Activated CD4-positive, alpha-beta T cell treated with anti-CD3 and anti-CD28 coated beads for 48 hours (primary cell): ENCODE measurements around the gene ZBTB32.

Experiments
- DNase-seq: peaks from one replicate; pipeline ENCODE4 v3.0.0-alpha.2; 2020

ZBTB32 gene

GRCh38 chr19:35696835-35697234, 7.5 kb upstream of the ZBTB32 start:
- peak; percentile 49 for DNase-seq

DNA sequence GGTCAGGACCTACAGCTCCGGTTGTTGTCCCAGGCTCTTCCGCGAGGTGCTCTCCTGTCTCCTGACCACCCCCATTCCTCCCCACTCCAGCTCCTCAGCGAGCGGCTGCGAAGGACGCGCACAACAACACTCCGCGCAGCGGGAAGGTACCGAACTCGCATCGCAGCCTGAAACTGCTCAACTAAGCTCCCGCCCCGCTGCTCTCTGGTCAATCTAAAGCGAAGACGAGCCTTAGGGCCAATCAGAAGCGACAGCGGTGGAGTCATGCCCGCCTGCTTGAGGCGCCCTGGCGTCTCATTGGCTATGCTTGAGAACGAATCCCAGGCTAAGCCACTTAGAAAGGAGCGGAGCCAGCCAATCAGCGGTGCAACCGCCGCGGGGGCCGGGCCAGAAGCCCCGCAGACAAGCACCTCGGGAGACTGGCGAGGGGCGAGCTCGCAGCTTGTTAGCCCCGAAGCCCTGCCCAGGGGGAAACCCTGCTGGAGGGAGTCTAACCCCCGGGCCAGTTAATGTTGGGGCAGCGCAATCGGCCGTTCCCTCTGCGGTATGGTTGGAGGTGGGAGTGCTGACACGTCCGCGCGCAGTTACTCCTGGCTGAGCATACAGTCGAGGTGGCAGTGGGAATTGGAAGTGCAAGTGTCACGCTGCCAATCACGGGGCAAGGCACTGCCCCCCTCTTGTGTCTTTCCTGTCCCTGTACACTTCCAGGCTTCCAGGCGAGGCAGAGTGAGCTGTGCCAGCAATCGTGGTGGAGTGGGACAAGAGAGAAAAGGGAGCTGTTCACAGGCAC, 1.9 kb upstream of the ZBTB32 start:
- peak; percentile 96 for DNase-seq

- no peak for DNase-seq
Measured at GRCh38 chr19:35703343-35703742, 1.0 kb upstream of the ZBTB32 start.

- DNase-seq: no peak
Measured at GRCh38 chr19:35708391-35708790, 4.0 kb downstream of the ZBTB32 start.

GRCh38 chr19:35710784-35711723, 6.7 kb downstream of the ZBTB32 start:
- DNase-seq: peak; percentile 81

GRCh38 chr19:35712567-35713505, 8.5 kb downstream of the ZBTB32 start:
- peak; percentile 92 for DNase-seq

DNA sequence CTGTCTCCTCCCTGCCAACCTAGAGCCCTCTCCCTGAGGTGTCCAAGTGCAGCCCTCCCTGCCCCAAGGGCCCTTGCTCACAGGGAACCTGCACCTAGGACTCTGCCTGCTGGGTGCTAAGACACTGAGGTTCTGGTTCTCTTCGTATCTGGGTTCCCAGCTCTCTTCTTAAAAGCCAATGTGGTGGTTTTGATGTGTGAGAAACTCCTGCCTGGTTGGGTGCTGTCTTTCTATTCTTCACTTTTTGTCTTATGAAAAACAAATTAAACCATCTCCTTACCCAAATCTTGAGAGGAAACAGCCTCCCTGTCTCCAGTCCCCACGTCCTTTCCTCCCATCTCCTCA, 9.1 kb downstream of the ZBTB32 start:
- no peak for DNase-seq

DNA sequence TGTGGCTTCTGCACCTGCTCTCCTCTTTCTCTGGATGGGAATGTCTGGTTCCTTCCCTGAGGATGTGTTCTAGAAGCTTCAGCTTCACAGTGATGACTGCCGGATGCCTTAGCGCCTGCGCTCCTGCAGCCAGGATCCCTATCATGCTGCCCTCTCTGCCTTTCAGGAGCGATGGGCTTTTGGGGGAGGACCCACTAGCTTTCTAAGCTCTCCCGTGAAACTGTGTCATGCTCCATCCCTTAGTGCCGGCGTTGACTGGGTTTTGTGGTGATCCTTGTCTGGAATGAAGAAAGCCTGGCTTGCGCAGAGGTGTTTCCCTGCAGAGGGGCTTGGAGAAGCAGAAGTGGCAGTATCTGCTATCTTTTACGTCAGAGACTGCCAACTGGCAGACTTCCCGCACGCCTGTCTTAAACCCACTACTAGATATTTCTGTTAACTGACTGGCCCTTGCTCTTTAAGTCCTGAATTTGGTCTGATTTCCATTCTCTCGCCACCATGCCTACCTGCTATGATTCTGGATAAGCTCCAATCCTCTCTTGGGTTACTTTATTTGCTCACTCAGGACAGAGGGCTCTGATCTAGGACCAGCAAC, 9.6 kb downstream of the ZBTB32 start:
- DNase-seq: no peak

DNA sequence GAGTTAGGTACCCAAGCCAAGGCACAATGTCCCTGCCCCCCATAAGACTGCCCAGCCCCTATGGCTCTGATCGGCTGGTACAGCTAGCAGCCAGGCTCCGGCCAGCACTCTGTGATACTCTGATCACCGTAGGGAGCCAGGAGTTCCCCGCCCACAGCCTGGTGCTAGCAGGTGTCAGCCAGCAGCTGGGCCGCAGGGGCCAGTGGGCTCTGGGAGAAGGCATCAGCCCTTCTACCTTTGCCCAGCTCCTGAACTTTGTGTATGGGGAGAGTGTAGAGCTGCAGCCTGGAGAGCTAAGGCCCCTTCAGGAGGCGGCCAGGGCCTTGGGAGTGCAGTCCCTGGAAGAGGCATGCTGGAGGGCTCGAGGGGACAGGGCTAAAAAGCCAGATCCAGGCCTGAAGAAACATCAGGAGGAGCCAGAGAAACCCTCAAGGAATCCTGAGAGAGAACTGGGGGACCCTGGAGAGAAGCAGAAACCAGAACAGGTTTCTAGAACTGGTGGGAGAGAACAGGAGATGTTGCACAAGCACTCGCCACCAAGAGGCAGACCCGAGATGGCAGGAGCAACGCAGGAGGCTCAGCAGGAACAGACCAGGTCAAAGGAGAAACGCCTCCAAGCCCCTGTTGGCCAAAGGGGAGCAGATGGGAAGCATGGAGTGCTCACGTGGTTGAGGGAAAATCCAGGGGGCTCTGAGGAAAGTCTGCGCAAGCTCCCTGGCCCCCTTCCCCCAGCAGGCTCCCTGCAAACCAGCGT, 10.4 kb downstream of the ZBTB32 start:
- DNase-seq: peak; percentile 65

DNA sequence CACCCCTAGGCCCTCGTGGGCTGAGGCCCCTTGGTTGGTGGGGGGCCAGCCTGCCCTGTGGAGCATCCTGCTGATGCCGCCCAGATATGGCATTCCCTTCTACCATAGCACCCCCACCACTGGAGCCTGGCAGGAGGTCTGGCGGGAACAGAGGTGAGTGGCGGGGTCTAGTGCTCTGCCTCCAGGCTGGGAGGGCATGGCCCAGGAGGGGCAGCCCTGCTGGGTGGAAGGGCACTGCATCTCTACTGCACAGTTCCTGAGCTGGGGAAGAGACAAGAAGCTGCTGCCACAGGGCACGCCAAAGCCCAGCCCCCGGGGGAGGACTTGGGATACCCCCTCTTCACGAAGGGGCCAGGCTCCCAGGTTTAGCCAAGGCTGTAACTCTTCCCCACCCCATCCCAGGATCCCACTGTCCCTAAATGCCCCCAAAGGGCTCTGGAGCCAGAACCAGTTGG, 11.0 kb downstream of the ZBTB32 start:
- DNase-seq: no peak

DNA sequence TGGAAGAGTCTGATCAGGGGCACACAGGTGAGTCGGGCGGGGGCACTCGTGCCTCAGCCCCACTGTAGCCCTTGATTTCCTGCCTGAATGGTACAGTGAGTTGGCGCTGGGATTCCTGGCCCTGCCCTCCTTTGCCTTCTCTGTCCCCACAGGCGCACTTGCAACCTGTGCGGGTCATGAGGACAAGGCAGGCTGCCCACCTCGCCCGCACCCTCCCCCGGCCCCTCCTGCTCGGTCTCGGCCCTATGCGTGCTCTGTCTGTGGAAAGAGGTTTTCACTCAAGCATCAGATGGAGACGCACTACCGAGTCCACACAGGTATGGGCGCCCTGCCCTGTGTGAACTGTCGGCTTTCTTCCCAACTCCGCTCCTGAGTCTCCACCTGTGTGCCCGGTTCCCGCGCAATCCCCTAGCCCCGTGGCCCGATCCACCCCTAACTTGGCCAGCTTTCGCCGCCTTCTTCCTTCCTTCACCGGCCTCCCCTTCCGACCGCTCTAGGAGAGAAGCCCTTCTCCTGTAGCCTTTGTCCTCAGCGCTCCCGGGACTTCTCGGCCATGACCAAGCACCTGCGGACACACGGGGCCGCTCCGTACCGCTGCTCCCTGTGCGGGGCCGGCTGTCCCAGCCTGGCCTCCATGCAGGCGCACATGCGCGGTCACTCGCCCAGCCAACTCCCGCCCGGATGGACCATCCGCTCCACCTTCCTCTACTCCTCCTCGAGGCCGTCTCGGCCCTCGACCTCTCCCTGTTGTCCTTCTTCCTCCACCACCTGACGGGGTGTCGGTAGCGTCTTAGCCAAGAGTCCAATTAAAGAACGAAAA, 11.8 kb downstream of the ZBTB32 start:
- DNase-seq: no peak

DNA sequence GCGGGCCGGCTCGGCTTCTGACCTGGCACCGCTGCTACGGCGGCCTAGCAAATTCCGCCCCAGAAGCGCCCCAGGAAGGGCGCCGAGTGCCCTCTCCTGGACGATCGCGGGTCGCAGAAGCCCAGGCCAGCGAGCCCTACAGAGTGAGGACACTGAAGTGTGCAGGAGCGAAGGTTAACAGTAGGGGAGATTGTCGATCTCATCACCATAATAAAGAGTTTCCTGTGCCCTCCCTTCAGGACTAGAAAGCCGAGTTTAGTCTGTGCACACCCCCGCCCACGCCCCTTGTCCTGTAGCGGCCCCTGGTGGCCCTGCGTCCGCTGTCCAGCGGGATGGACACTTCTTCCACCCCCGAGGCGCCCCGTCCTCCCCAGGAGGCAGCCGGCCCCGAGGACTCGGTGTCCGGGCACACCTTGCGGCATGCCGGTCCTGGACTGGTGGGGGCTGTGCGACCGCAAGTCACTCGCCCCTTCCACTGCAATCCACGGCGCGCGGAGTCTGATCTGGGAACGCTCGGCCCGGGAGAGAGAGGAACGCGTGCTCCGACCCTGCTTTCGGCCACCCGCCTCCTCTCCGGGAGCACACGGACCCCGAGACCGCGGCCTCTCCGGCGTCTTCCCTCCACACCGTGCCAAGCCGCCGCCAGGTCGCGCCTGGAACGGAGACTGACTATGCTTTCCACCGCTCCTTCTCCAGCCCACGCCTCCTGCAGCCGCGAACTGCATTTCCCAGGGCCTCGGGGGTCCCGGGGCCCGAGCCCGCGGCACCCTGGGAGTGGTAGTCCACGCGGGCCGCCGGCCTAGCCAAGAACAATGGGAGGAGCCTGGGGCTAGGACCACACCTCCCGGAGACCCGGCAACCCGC, 12.7 kb downstream of the ZBTB32 start:
- peak; percentile 98 for DNase-seq

DNA sequence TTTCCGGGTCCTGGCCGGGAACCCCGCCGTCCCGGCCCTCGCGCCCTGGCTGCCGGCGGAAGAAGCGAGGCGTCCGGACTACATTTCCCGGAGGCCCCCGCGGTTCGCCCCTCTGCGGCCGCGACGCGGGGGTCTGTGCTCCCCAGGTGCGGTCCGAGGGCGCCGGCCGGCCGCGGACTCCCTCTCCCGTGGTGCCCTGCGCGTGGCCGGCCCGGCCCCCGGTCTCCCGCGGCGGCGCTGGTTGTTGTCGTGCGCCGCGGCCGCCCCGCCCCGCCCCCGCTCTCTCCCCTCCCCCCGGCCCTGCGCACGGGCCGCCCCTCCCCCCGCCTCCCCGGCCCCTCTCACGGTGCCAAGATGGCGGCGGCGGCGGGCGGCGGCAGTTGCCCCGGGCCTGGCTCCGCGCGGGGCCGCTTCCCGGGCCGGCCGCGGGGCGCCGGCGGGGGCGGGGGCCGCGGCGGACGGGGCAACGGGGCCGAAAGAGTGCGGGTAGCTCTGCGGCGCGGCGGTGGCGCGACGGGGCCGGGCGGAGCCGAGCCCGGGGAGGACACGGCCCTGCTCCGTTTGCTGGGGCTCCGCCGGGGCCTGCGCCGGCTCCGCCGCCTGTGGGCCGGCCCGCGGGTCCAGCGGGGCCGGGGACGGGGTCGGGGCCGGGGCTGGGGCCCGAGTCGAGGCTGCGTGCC, 13.4 kb downstream of the ZBTB32 start, which contains the start of gene KMT2B:
Gene KMT2B (plus strand): TSS at position 339 of the 680 bp plus-strand sequence. CDS start 16 bp downstream, at position 355.
- no peak for DNase-seq

DNA sequence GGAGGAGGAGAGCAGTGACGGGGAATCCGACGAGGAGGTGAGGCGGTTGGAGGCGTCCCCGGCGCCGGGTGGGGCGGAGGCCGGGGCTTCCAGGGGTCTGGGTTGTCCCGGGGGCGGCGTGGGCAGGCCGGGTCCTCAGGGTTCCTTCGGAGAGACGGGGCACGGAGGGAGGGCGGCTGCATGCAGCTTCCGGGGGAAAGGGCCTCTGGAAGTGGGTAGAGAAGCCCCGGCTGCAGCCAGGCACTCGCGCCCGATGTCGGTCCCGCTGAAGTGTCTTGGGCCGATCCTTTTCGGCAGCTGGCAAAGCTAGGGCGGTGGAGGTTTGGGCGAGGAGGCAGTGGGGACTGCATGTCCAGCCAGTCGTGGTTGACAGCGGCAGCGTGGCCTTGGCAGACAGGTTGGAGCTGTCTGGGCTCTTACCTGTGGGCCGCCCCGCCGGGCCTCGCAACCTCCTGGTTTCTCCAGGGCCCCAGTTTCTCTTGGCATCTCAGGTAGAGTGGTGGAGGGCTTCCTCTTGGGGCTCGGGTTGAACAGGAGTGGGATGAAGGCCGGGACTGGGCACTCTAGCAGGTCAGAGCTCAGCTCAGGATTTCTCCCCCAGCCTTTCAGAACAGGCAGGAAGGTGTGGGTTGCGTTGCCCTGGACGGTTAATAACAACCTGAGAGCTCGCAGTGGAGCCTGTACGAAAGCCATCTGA, 14.1 kb downstream of the ZBTB32 start:
- peak; percentile 77 for DNase-seq

- no peak for DNase-seq
Measured at GRCh38 chr19:35719402-35720162, 15.2 kb downstream of the ZBTB32 start.

GRCh38 chr19:35720163-35720524, 15.8 kb downstream of the ZBTB32 start:
- DNase-seq: no peak

DNA sequence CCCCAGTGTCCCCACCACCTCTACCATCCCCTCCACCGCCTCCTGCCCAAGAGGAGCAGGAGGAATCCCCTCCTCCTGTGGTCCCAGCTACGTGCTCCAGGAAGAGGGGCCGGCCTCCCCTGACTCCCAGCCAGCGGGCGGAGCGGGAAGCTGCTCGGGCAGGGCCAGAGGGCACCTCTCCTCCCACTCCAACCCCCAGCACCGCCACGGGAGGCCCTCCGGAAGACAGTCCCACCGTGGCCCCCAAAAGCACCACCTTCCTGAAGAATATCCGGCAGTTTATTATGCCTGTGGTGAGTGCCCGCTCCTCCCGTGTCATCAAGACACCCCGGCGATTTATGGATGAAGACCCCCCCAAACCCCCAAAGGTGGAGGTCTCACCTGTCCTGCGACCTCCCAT, 16.3 kb downstream of the ZBTB32 start:
- DNase-seq: no peak

- DNase-seq: no peak
Measured at GRCh38 chr19:35721374-35721773, 17.0 kb downstream of the ZBTB32 start.
